Measurements from ENCODE around the gene PLXNA4. TPM values are rescaled to one million over a fixed set of nuclear protein-coding genes. Genes with fewer than 3 reads are reported as not detected.

The PLXNA4 gene
- total RNA-seq, 2 donors from 2014 or later = 9.5 to 18.0 TPM

DNA sequence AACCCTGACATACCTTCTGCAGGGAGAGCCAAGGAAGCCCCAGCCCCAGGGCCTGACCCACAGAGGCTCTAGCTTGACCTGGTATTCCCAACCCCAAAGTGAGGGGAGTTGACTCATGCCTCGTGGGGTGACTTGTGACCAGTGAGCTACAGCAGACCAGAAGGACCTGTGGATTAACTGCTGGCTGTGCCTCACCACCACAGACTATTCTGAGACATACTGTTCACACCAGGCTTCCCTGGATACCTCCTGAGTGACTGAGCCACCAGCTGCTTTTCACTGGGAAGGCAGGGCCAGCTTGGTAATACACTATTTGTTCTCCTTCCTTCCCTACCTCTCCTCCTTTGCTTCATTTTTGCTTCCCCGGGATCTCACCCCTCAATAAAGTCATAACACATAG, 7.3 kb downstream of the PLXNA4 start:
- H3K27ac ChIP-seq = no peak overlapping the region
- no peak overlapping the region for H3K4me3 ChIP-seq
- H3K4me1 ChIP-seq = no peaks in the 10 kb centered on the region
- H3K9me3 ChIP-seq = no peaks in the 10 kb centered on the region
- no peaks in the 10 kb centered on the region for H3K27me3 ChIP-seq
- H3K36me3 ChIP-seq = no peaks in the 10 kb centered on the region
- DNase-seq (ENCODE audit: low spot score) = no peak
- TF ChIP-seq, protein P1, sequence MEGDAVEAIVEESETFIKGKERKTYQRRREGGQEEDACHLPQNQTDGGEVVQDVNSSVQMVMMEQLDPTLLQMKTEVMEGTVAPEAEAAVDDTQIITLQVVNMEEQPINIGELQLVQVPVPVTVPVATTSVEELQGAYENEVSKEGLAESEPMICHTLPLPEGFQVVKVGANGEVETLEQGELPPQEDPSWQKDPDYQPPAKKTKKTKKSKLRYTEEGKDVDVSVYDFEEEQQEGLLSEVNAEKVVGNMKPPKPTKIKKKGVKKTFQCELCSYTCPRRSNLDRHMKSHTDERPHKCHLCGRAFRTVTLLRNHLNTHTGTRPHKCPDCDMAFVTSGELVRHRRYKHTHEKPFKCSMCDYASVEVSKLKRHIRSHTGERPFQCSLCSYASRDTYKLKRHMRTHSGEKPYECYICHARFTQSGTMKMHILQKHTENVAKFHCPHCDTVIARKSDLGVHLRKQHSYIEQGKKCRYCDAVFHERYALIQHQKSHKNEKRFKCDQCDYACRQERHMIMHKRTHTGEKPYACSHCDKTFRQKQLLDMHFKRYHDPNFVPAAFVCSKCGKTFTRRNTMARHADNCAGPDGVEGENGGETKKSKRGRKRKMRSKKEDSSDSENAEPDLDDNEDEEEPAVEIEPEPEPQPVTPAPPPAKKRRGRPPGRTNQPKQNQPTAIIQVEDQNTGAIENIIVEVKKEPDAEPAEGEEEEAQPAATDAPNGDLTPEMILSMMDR (IDR thresholded peaks at IDR 0.05) = no peak

DNA sequence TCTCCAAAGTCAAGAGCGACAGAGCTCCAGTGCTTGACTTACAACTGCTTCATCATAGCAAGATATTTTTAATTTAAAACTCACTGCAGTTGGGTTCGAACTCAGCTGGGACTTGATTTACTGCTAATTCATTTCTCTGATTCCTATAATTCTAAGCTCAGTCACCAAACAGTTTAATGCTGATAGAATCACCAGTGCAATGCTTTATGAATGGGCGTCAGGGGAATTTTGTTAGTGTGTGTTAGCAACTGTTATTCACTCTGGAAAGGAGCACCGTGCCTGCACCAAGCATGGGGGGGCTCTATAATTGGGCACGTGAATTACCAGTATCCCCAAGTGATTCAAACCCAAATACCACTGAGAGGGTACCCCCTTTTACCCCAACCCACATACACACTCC, 10.4 kb downstream of the PLXNA4 start:
- H3K4me3 ChIP-seq = no peak overlapping the region
- no peak for DNase-seq (ENCODE audit: low spot score)
- TF ChIP-seq, protein P1 (IDR thresholded peaks at IDR 0.05) = no peak
- H3K27me3 ChIP-seq = no peaks in the 10 kb centered on the region
- no peaks in the 10 kb centered on the region for H3K4me1 ChIP-seq
- no peak overlapping the region for H3K27ac ChIP-seq
- H3K9me3 ChIP-seq = no peaks in the 10 kb centered on the region
- no peaks in the 10 kb centered on the region for H3K36me3 ChIP-seq

DNA sequence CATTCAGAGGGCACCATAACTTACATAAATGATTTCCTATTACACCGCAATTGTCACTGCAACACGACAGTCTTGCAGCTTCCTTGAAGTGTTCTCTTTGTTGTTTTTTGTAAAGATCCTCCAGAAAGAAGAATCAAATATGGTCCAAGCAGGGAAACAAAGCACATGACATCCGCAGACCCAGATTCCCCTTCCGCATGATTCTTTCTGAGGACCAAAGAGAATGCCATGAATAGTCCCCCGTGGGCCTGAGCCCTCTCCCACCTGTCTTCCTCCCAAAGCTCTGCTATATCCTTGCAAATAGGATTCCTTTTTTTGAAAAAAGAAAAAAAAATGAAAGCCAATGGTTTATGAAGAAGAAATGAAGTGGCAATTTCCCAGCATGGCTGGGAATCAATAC, 10.8 kb downstream of the PLXNA4 start:
- H3K27me3 ChIP-seq = no peaks in the 10 kb centered on the region
- TF ChIP-seq, protein P1 (IDR thresholded peaks at IDR 0.05) = no peak
- H3K9me3 ChIP-seq = no peaks in the 10 kb centered on the region
- no peak overlapping the region for H3K4me3 ChIP-seq
- DNase-seq (ENCODE audit: low spot score) = no peak
- H3K36me3 ChIP-seq = no peaks in the 10 kb centered on the region
- H3K27ac ChIP-seq = no peak overlapping the region
- H3K4me1 ChIP-seq = no peaks in the 10 kb centered on the region

GRCh38 chr7:132564849-132565248, 11.4 kb downstream of the PLXNA4 start:
- TF ChIP-seq, protein P1 (IDR thresholded peaks at IDR 0.05) = no peak
- no peaks in the 10 kb centered on the region for H3K9me3 ChIP-seq
- no peak overlapping the region for H3K4me3 ChIP-seq
- no peak overlapping the region for H3K27ac ChIP-seq
- H3K36me3 ChIP-seq = no peaks in the 10 kb centered on the region
- no peaks in the 10 kb centered on the region for H3K27me3 ChIP-seq
- H3K4me1 ChIP-seq = no peaks in the 10 kb centered on the region
- no peak for DNase-seq (ENCODE audit: low spot score)

DNA sequence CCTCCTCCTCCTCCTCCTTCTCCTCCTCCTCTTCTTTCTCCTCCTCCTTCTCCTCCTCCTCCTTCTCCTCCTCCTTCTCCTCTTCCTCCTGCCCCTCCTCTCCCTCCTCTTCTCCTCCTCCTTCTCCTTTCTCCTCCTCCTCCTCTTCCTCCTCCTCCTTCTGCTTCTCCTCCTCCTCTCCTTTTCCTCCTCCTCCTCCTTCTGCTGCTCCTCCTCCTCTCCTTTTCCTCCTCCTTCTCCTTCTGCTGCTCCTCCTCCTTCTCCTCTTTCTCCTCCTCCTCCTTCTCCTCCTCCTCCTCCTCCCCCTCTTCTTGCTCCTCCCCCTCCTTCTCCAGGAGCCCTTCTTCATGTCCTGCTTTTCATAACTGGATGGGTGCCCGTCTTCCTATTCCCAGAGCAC, 12.2 kb downstream of the PLXNA4 start:
- no peaks in the 10 kb centered on the region for H3K9me3 ChIP-seq
- H3K36me3 ChIP-seq = no peaks in the 10 kb centered on the region
- DNase-seq (ENCODE audit: low spot score) = no peak
- no peak overlapping the region for H3K27ac ChIP-seq
- TF ChIP-seq, protein P1 (IDR thresholded peaks at IDR 0.05) = no peak
- no peak overlapping the region for H3K4me3 ChIP-seq
- H3K4me1 ChIP-seq = no peaks in the 10 kb centered on the region
- H3K27me3 ChIP-seq = no peaks in the 10 kb centered on the region

DNA sequence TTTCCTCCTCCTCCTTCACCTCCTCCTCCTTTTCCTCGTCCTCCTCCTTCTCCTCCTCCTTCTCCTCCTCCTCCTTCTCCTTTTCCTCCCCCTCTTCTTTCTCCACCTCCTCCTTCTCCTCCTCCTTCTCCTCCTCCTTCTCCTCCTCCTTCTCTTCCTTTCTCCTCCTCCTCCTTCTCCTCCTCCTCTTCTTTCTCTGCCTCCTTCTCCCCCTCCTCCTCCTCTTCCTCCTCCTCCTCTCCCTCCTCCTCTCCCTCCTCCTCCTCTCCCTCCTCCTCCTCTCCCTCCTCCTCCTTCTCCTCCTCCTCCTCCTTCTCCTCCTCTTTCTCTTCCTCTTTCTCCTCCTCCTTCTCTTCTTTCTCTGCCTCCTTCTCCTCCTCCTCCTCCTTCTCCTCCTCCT, 13.6 kb downstream of the PLXNA4 start:
- Histone ChIP-seq H3K9me3 (no peaks in the 10 kb centered on the region), H3K27me3 (no peaks in the 10 kb centered on the region), H3K36me3 (no peaks in the 10 kb centered on the region), H3K27ac (no peak overlapping the region), H3K4me3 (no peak overlapping the region), H3K4me1 (no peaks in the 10 kb centered on the region)
- no peak for DNase-seq (ENCODE audit: low spot score)
- TF ChIP-seq, protein P1 (IDR thresholded peaks at IDR 0.05) = no peak

All from right atrium auricular region (tissue), 2 donors.